Aorta (tissue), 5 donors: ENCODE results near the gene SEC24A. TPM values are rescaled to one million over a fixed set of nuclear protein-coding genes. Genes with fewer than 3 reads are reported as not detected.
"Not testable (repeated sequence)": the region's sequence is repeated elsewhere in the genome, so short reads cannot be mapped to it uniquely, and the experiment has no call there.

Experiments
- ATAC-seq: fragments of 200-7000 bp; cut with Tn5 transposase; one replicate; pipeline ENCODE4 v1.9.1; 2022; ENCODE audit warnings: moderate library complexity; ENCODE audit not compliant: low FRiP score
- DNase-seq, 2 donors: peaks; one replicate each; pipeline ENCODE4 v3.0.0-alpha.2; 2020
- H3K27ac ChIP-seq, 2 donors: one replicate each; pipeline ENCODE4 v1.5.1; 2013; ENCODE audit warnings: low read length in 2 of 2, mild to moderate bottlenecking in 2 of 2, moderate library complexity in 2 of 2, control low read depth in 1 of 2, inconsistent platforms in 1 of 2, low read depth in 1 of 2
- H3K27me3 ChIP-seq, 2 donors: one replicate each; pipeline ENCODE4 v1.6.1; 2013; ENCODE audit warnings: control low read depth in 1 of 2, low read length in 1 of 2, mild to moderate bottlenecking in 1 of 2, moderate library complexity in 1 of 2; ENCODE audit not compliant: insufficient read depth in 2 of 2, control insufficient read depth in 1 of 2
- H3K36me3 ChIP-seq, 2 donors: one replicate each; pipeline ENCODE4 v1.6.1; 2013; ENCODE audit warnings: control low read depth in 1 of 2, low read length in 1 of 2, mild to moderate bottlenecking in 1 of 2; ENCODE audit not compliant: insufficient read depth in 2 of 2, control insufficient read depth in 1 of 2
- H3K4me1 ChIP-seq, 2 donors: one replicate each; pipeline ENCODE4 v1.6.1; 2013; ENCODE audit warnings: low read length in 2 of 2, control low read depth in 1 of 2, mild to moderate bottlenecking in 1 of 2, moderate library complexity in 1 of 2; ENCODE audit not compliant: insufficient read depth in 2 of 2, control insufficient read depth in 1 of 2
- H3K4me3 ChIP-seq, 2 donors: one replicate each; pipeline ENCODE4 v1.5.1; 2013; ENCODE audit warnings: low read length in 2 of 2, control low read depth in 1 of 2, mild to moderate bottlenecking in 1 of 2
- H3K9me3 ChIP-seq: one replicate; pipeline ENCODE4 v1.6.1; 2013; ENCODE audit warnings: mild to moderate bottlenecking, low read length; ENCODE audit not compliant: control insufficient read depth
- WGBS, 2 donors: extraction: QIAGEN DNeasy Blood & Tissue Kit; methylation state at CpG; one replicate each; pipeline ENCODE4 v1.1.7; 2013; 5-methylcytosine and 5-hydroxymethylcytosine counted together
- intact Hi-C, 2 donors: fragments of 100-400 bp; cut with DNase I; formaldehyde crosslinking; loops; one replicate each; pipeline versions ENCODE4 v1.14.2 to v1.15.0; 2022
- long read RNA-seq, 2 donors: library from polyadenylated mRNA; unstranded; transcript quantifications; one replicate each; pipeline ENCODE4 v2.0.0, GENCODE V29; 2020 to 2021
- polyA plus RNA-seq, 2 donors: library from polyadenylated mRNA; stranded (reverse); fragments of 200-250 nt; gene quantifications; one replicate each; pipeline ENCODE4 v1.2.3, GENCODE V29; 2013
- total RNA-seq, 2 donors: library from RNA; stranded (reverse); fragmentation: NEBNext Ultra II Directional; extraction: Animal tissue kit (Norgen Biotek cat#: 25700); gene quantifications; one replicate each; pipeline ENCODE4 v1.2.1, GENCODE V29; 2021
- donor health status: healthy with polysubstance abuse.
- donor health status: Bipolar disorder and iron deficiency.
- donor health status: DM: no; HTN: no; CAD: no.
- donor health status: DM: no; HTN: no; CAD: no.
- donor health status: DM: yes; HTN: yes; CAD: no.

SEC24A gene
- total RNA-seq (10 to 100 TPM; 28.8 to 32.0 TPM), polyA plus RNA-seq (10 to 100 TPM in 1 of 2 donors, 1 to 10 TPM in 1; 6.0 to 10.0 TPM)
- long read RNA-seq, donor 1, partial matches to known transcripts, result 3 of 9 reads
- long read RNA-seq, donor 1, other reads (novel, unspliced or antisense), result 6 of 9 reads
- long read RNA-seq, donor 2, partial matches to known transcripts, result 2 of 9 reads
- long read RNA-seq, donor 2, other reads (novel, unspliced or antisense), result 7 of 9 reads

DNA sequence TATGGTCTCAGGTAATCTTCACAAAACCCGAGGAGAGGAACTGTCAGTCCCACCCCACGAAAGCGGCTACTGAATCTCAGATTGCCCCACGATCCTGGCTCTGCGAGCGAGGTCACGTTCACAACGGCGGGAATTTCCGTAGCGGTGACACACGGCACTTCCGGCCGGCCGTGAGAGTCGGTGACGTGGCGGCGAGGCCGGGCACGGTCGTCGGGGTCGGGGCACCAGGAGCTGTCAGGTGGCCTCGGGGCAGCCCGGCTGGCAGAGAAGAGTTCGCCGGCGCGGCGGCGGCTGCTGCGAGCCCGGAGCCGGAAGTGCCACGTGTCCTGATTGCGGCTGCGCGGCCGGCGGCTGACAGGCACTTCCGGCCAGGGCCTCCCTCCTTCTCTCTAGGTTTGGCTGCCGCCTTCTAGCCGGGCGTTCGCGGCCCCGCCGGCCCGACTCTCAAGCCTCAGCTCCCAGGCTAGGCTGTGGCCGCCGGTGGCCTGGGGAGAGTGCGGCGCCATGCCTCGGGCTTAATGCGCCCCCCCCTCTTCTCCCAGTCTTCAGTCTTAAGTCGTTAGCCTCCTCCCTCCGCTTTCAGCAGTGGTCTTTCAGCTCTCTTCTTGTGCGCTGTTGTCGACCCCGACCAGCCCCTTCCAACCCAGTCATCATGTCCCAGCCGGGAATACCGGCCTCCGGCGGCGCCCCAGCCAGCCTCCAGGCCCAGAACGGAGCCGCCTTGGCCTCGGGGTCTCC, at the start of gene SEC24A:
TSS of gene SEC24A (plus strand) at position 361 of the 738 bp plus-strand sequence. CDS start at position 653, 292 bp downstream.
- ATAC-seq, result peak; percentile 96
- H3K4me1 ChIP-seq, result peaks cover 0 to 2% of the 10 kb centered on the region in 2 donors
- DNase-seq, result peak; percentile 93 to 98
- H3K27me3 ChIP-seq, result no peaks in the 10 kb centered on the region
- WGBS, 2 donors, result 0% methylated on average over 46 to 69 of the region's 69 CpGs
- H3K4me3 ChIP-seq, result peak within 1 kb of the TSS; percentile 74 to 84
- peak within 1 kb of the TSS; percentile 84 to 96 for H3K27ac ChIP-seq
- H3K36me3 ChIP-seq, result no peaks in the 10 kb centered on the region
- intact Hi-C loops, result loop anchor here in 1 of 2 donors (1.0 kb wide), 1 partner anchor 16 kb away; the partner anchor contains the start of gene SAR1B
- no peaks in the 10 kb centered on the region for H3K9me3 ChIP-seq

DNA sequence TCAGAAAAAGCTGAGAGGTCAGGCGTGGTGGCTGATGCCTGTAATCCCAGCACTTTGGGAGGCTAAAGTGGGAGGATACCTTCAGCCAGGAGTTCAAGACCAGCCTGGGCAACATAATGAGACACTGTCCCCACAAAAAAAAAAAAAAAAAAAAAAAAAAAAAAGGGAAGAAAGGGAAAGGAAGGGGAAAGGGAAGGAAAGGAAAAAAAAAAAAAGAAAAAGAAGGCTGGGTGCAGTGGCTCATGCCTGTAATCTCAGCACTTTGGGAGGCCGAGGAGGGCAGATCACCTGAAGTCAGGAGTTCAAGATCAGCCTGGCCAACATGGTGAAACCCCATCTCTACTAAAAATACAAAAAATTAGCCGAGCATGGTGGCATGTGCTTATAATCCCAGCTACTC, 48.8 kb upstream of the SEC24A start:
- WGBS, 2 donors, result 96 to 97% methylated on average over 3 of the region's 3 CpGs
- H3K4me3 ChIP-seq, intact Hi-C loops: not testable (repeated sequence)

DNA sequence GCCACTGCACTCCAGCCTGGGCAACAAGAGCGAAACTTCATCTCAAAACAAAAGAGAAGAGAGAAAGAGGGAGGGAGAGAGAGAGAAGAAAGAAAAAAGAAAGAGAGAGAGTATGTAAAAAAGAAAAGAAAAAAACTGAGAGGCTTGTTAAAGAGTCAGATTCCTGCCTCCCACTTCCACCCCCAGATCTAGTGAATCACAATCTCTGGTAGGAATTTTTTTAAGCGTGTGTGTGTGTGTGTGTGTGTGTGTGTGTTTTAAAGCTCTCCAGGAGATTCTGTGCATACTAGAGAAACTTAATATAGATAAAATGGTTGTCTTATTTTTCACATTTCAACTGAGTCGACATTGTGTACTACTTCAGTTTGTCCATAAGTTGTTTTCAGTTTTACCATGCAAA, 48.0 kb upstream of the SEC24A start:
- 65 to 72% methylated on average over 3 of the region's 3 CpGs for WGBS, 2 donors
- Histone ChIP-seq H3K27me3 (no peaks in the 10 kb centered on the region), H3K4me3 (no peak overlapping the region), H3K4me1 (peaks cover 0 to under 1% of the 10 kb centered on the region in 2 donors), H3K27ac (no peak overlapping the region), H3K36me3 (no peaks in the 10 kb centered on the region), H3K9me3 (no peaks in the 10 kb centered on the region)
- ATAC-seq (no peak), DNase-seq (no peak)
- intact Hi-C loops, result no loop called here

More for the DNA sequence above, 48.8 kb upstream of the SEC24A start:
- not testable (repeated sequence) for H3K9me3 ChIP-seq, H3K36me3 ChIP-seq, H3K27ac ChIP-seq, DNase-seq, H3K4me1 ChIP-seq, H3K27me3 ChIP-seq, ATAC-seq

DNA sequence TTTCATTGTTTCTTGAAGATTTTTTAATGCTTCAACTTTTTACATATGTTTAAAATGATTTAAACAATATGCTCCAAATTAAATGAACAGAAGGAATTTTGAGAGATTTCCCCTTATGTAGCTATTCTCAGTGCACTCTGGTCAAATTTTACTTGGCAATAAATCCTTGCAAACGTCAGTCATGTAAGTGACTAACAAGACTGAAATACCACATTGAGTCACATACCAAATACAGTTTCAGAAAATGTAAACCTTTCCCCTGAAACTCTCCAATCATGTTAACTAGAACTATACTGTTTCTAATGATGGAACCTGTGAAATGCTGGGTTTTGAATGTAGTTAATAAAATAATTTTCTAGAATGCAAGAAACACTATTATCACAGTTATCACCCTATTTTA, 45.5 kb upstream of the SEC24A start:
- no peak for DNase-seq
- Histone ChIP-seq H3K9me3 (no peaks in the 10 kb centered on the region), H3K4me3 (no peak overlapping the region), H3K27ac (no peak overlapping the region), H3K36me3 (peaks cover 3 to 4% of the 10 kb centered on the region in 2 donors), H3K4me1 (no peaks in the 10 kb centered on the region), H3K27me3 (no peaks in the 10 kb centered on the region)
- 2 to 4% methylated on average over 1 of the region's 1 CpG for WGBS, 2 donors
- ATAC-seq, result no peak
- intact Hi-C loops, result no loop called here

- H3K36me3 ChIP-seq, result peaks cover 3 to 14% of the 10 kb centered on the region in 2 donors
- H3K9me3 ChIP-seq, result no peaks in the 10 kb centered on the region
- no peak overlapping the region for H3K4me3 ChIP-seq
- no peak for ATAC-seq
- intact Hi-C loops, result no loop called here
- H3K4me1 ChIP-seq, result no peaks in the 10 kb centered on the region
- DNase-seq, result no peak
- no peak overlapping the region for H3K27ac ChIP-seq
- H3K27me3 ChIP-seq, result no peaks in the 10 kb centered on the region
- 83 to 85% methylated on average over 1 of the region's 1 CpG for WGBS, 2 donors
These were observed 43.7 kb upstream of the SEC24A start for GRCh38 chr5:134604908-134605307.

- WGBS, 2 donors, result 87 to 88% methylated on average over 5 of the region's 5 CpGs
- DNase-seq (no peak), ATAC-seq (no peak)
- Histone ChIP-seq H3K4me1 (no peaks in the 10 kb centered on the region), H3K27ac (no peak overlapping the region), H3K4me3 (no peak overlapping the region), H3K36me3 (peaks cover 6 to 14% of the 10 kb centered on the region in 2 donors), H3K9me3 (no peaks in the 10 kb centered on the region), H3K27me3 (no peaks in the 10 kb centered on the region)
- intact Hi-C loops, result no loop called here
These were observed 41.9 kb upstream of the SEC24A start for GRCh38 chr5:134606726-134607125.

GRCh38 chr5:134608555-134608954, 40.0 kb upstream of the SEC24A start:
- intact Hi-C loops, result no loop called here
- ATAC-seq, result no peak
- no peak for DNase-seq
- Histone ChIP-seq H3K4me1 (no peaks in the 10 kb centered on the region), H3K27me3 (no peaks in the 10 kb centered on the region), H3K36me3 (peaks cover 6 to 14% of the 10 kb centered on the region in 2 donors), H3K9me3 (no peaks in the 10 kb centered on the region), H3K27ac (no peak overlapping the region), H3K4me3 (no peak overlapping the region)
- 77 to 80% methylated on average over 3 of the region's 3 CpGs for WGBS, 2 donors

- DNase-seq, result no peak
- H3K27me3 ChIP-seq, result no peaks in the 10 kb centered on the region
- 81 to 85% methylated on average over 3 of the region's 3 CpGs for WGBS, 2 donors
- intact Hi-C loops, result no loop called here
- H3K36me3 ChIP-seq, result peaks cover 6 to 14% of the 10 kb centered on the region in 2 donors
- H3K4me3 ChIP-seq, result no peak overlapping the region
- no peak for ATAC-seq
- no peaks in the 10 kb centered on the region for H3K4me1 ChIP-seq
- H3K9me3 ChIP-seq, result no peaks in the 10 kb centered on the region
- no peak overlapping the region for H3K27ac ChIP-seq
These were observed 39.2 kb upstream of the SEC24A start for GRCh38 chr5:134609232-134609851.
